ENCODE data around the gene GDPD4.

GDPD4 gene

GRCh38 chr11:77294040-77294439 lies 7.4 kb downstream of the GDPD4 start:
- no peak for DNase-seq

- no peak for DNase-seq
Observed at GRCh38 chr11:77289737-77290136, 11.7 kb downstream of the GDPD4 start.

- DNase-seq: no peak
Observed at GRCh38 chr11:77287615-77288273, 13.7 kb downstream of the GDPD4 start.

GRCh38 chr11:77287136-77287535 lies 14.3 kb downstream of the GDPD4 start:
- DNase-seq: no peak

- DNase-seq: no peak
Observed at GRCh38 chr11:77284476-77285468, 16.7 kb downstream of the GDPD4 start.

- no peak for DNase-seq
Observed at GRCh38 chr11:77283101-77283500, 18.4 kb downstream of the GDPD4 start.

GRCh38 chr11:77278595-77279506 lies 22.6 kb downstream of the GDPD4 start:
- no peak for DNase-seq

- no peak for DNase-seq
Observed at GRCh38 chr11:77276271-77276670, 25.2 kb downstream of the GDPD4 start.

- no peak for DNase-seq
Observed at GRCh38 chr11:77270921-77271320, 30.6 kb downstream of the GDPD4 start.

GRCh38 chr11:77269484-77270123 lies 31.9 kb downstream of the GDPD4 start:
- no peak for DNase-seq

GRCh38 chr11:77267962-77268361 lies 33.5 kb downstream of the GDPD4 start:
- no peak for DNase-seq

- DNase-seq: no peak
Observed at GRCh38 chr11:77266766-77267165, 34.7 kb downstream of the GDPD4 start.

GRCh38 chr11:77262803-77263202 lies 38.7 kb downstream of the GDPD4 start:
- DNase-seq: no peak

- DNase-seq: no peak
Observed at GRCh38 chr11:77259641-77260040, 41.8 kb downstream of the GDPD4 start.

GRCh38 chr11:77253690-77254089 lies 47.8 kb downstream of the GDPD4 start:
- DNase-seq: no peak

GRCh38 chr11:77252555-77253270 lies 48.8 kb downstream of the GDPD4 start:
- no peak for DNase-seq

GRCh38 chr11:77250881-77251640 lies 50.4 kb downstream of the GDPD4 start:
- DNase-seq: no peak

GRCh38 chr11:77249427-77249826 lies 52.1 kb downstream of the GDPD4 start:
- DNase-seq: no peak

GRCh38 chr11:77244277-77245027 lies 57.0 kb downstream of the GDPD4 start:
- DNase-seq: no peak

- no peak for DNase-seq
Observed at GRCh38 chr11:77236901-77237300, 64.6 kb downstream of the GDPD4 start.
